GM12801 (cell line): ENCODE data around the gene ANKS1B.

Source experiments
- CTCF ChIP-seq: IDR thresholded peaks from one replicate; pipeline ENCODE4 v1.5.1; 2011; ENCODE audit warnings: control low read depth; ENCODE audit not compliant: insufficient read length; ENCODE audit errors: extremely low read depth

ANKS1B gene

GRCh38 chr12:99111600-99111999, 873.1 kb downstream of the ANKS1B start:
- TF ChIP-seq CTCF, result no peak

- no peak for TF ChIP-seq CTCF
Observed at GRCh38 chr12:99110868-99111267, 873.9 kb downstream of the ANKS1B start.

- TF ChIP-seq CTCF, result no peak
Observed at GRCh38 chr12:99110212-99110611, 874.5 kb downstream of the ANKS1B start.

- no peak for TF ChIP-seq CTCF
Observed at GRCh38 chr12:99108924-99109323, 875.8 kb downstream of the ANKS1B start.

GRCh38 chr12:99099786-99100185, 885.0 kb downstream of the ANKS1B start:
- TF ChIP-seq CTCF, result no peak

- TF ChIP-seq CTCF, result no peak
Observed at GRCh38 chr12:99097171-99097570, 887.6 kb downstream of the ANKS1B start.

GRCh38 chr12:99093166-99093565, 891.6 kb downstream of the ANKS1B start:
- TF ChIP-seq CTCF, result no peak
